MM.1S (cell line): ENCODE data around the gene RNF38.

Experiments used
- EZH2 ChIP-seq: fragments of 300-600 bp; sonication (generic); optimal IDR thresholded peaks from 2 replicates; pipeline ENCODE3; 2017; ENCODE audit warnings: low read depth, mild to moderate bottlenecking, antibody characterized with exemption, low read length, mixed read lengths
- EZH2phosphoT487 ChIP-seq: fragments of 300-600 bp; sonication (generic); IDR thresholded peaks from 2 replicates; pipeline ENCODE4 v1.6.1; 2018; ENCODE audit warnings: antibody characterized with exemption, low read length
- TF ChIP-seq, protein P1 (sequence below): fragments of 300-600 bp; sonication (generic); IDR thresholded peaks from 2 replicates; pipeline ENCODE4 v1.5.1; 2016; ENCODE audit warnings: antibody characterized with exemption, low read length, mixed read lengths

DNA sequence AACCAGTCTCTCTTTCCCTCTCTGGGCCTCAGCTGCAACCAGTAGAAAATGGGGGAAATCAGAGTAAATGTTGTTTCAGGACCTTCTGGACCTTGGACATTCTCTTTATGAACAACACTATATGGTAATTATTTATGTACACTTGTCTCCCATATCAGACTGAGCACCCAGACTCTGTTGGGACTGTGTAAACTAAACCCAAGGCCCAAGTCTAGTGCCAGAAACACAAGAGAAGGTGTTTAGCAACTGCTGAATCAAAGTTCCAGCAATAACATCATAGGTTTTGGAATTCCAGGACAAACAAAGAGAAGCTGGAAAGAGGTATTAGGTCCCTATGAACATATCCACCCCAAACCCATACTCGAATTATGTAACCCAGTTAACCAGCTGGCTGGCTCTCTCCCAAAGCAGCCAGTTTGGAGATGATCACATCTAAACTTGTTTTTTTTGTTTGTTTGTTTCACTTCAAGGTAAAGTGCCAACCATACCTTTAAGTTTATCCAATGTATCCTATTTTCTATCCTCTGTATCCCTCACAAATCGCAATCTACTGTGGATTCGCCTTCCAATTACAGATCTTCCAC is 1.9 kb upstream of the RNF38 start:
- TF ChIP-seq, protein P1, sequence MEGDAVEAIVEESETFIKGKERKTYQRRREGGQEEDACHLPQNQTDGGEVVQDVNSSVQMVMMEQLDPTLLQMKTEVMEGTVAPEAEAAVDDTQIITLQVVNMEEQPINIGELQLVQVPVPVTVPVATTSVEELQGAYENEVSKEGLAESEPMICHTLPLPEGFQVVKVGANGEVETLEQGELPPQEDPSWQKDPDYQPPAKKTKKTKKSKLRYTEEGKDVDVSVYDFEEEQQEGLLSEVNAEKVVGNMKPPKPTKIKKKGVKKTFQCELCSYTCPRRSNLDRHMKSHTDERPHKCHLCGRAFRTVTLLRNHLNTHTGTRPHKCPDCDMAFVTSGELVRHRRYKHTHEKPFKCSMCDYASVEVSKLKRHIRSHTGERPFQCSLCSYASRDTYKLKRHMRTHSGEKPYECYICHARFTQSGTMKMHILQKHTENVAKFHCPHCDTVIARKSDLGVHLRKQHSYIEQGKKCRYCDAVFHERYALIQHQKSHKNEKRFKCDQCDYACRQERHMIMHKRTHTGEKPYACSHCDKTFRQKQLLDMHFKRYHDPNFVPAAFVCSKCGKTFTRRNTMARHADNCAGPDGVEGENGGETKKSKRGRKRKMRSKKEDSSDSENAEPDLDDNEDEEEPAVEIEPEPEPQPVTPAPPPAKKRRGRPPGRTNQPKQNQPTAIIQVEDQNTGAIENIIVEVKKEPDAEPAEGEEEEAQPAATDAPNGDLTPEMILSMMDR = no peak
- TF ChIP-seq EZH2phosphoT487 (no peak), EZH2 (no peak)
